Measurements from ENCODE around the gene NLRC5.
A peak's percentile ranks its signal among the peaks of the same experiment; 100 is the strongest.

NLRC5 gene

DNA sequence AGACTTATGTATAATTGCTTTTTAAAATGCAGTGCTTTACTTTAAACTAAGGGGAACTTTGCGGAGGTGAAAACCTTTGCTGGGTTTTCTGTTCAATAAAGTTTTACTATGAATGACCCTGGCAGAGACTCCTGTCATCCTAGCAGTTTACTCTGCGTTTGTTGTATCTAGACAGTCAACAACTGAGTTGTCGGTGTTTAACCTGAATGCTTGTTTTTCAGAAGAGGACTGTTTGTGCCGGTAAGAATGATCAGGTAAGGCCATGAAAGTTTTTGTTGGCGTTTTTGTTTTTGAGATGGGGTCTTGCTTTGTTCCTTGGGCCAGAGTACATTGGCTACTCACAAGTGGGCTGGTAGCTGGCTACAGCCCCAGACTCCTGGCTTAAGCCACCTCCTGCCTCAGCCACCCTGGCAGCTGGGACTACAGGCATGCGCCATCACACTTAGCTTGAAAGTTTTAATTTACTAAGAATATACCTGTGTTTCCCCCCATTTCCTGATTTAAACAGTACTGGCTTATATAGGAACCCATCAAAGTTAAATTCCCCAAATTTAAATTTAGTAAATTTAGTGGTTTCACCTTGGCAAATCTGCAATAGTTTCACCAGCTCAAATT is 45.5 kb upstream of the NLRC5 start:
- Histone ChIP-seq H3K79me2 (peaks cover under 1% of the 10 kb centered on the region), H3K9ac (no peak overlapping the region), H3K27ac (no peak overlapping the region), H3K4me1 (peaks cover 11% of the 10 kb centered on the region), H3K4me3 (ENCODE audit: low read depth, low read length) (no peak overlapping the region), H3K36me3 (ENCODE audit: control insufficient read depth, insufficient read depth, low read length) (no peaks in the 10 kb centered on the region), H3K27me3 (ENCODE audit: control insufficient read depth, insufficient read depth, low read length) (no peaks in the 10 kb centered on the region), H3K9me3 (ENCODE audit: control insufficient read depth, low read length) (no peaks in the 10 kb centered on the region), H3K4me2 (ENCODE audit: low read length) (no peak overlapping the region), H2AFZ (no peak overlapping the region)
- TF ChIP-seq, protein P1, sequence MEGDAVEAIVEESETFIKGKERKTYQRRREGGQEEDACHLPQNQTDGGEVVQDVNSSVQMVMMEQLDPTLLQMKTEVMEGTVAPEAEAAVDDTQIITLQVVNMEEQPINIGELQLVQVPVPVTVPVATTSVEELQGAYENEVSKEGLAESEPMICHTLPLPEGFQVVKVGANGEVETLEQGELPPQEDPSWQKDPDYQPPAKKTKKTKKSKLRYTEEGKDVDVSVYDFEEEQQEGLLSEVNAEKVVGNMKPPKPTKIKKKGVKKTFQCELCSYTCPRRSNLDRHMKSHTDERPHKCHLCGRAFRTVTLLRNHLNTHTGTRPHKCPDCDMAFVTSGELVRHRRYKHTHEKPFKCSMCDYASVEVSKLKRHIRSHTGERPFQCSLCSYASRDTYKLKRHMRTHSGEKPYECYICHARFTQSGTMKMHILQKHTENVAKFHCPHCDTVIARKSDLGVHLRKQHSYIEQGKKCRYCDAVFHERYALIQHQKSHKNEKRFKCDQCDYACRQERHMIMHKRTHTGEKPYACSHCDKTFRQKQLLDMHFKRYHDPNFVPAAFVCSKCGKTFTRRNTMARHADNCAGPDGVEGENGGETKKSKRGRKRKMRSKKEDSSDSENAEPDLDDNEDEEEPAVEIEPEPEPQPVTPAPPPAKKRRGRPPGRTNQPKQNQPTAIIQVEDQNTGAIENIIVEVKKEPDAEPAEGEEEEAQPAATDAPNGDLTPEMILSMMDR (IDR thresholded peaks at IDR 0.05): no peak

DNA sequence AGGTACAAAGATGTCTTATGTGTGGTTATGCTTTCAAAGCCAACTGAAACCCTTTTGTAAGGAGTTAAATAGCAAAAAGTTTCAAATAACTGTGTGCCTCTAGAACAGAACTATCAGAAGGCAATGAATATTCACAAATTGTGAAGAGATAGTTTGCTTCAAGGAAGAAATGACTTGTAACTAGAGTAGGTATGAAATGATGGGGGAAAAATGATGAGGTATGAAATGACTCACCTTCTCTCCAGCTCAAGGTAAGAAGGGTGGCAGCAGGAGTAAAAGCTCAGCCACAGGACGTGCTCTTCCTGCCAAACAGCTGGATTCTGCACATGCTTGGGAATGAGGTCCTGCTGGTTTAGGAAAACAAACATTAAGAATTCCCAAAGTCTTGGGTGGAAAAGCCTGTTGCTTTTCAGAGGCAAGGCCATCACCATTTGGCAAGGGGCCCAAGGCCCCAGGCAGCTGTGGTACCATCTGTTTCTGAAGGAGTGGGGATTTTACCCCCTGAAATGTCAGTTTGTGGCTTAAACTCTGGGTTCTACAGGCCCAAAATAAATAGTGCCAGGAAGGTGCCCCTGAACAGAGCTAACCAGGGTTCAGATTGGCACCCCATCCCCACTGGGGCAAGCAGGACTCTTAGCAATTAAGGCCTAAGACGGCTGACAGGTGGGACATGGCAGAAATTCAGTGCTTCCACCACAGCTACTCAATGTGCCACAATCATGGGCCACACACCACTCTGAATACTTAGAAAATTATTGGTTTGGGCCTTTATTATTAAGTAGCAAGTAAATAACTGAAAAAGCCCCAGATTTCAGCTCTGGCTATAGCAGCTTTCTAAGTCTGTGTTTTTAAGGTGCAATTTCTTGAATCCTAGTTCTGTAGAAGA is 44.2 kb upstream of the NLRC5 start:
- H3K4me2 ChIP-seq (ENCODE audit: low read length): no peak overlapping the region
- H3K27ac ChIP-seq: peak overlapping the region; percentile 9
- H3K79me2 ChIP-seq: no peaks in the 10 kb centered on the region
- no peak overlapping the region for H3K9ac ChIP-seq
- TF ChIP-seq, protein P1 (IDR thresholded peaks at IDR 0.05): no peak
- H2AFZ ChIP-seq: no peak overlapping the region
- H3K36me3 ChIP-seq (ENCODE audit: control insufficient read depth, insufficient read depth, low read length): no peaks in the 10 kb centered on the region
- H3K4me1 ChIP-seq: peaks cover 11% of the 10 kb centered on the region
- H3K27me3 ChIP-seq (ENCODE audit: control insufficient read depth, insufficient read depth, low read length): no peaks in the 10 kb centered on the region
- H3K4me3 ChIP-seq (ENCODE audit: low read depth, low read length): no peak overlapping the region
- no peaks in the 10 kb centered on the region for H3K9me3 ChIP-seq (ENCODE audit: control insufficient read depth, low read length)

DNA sequence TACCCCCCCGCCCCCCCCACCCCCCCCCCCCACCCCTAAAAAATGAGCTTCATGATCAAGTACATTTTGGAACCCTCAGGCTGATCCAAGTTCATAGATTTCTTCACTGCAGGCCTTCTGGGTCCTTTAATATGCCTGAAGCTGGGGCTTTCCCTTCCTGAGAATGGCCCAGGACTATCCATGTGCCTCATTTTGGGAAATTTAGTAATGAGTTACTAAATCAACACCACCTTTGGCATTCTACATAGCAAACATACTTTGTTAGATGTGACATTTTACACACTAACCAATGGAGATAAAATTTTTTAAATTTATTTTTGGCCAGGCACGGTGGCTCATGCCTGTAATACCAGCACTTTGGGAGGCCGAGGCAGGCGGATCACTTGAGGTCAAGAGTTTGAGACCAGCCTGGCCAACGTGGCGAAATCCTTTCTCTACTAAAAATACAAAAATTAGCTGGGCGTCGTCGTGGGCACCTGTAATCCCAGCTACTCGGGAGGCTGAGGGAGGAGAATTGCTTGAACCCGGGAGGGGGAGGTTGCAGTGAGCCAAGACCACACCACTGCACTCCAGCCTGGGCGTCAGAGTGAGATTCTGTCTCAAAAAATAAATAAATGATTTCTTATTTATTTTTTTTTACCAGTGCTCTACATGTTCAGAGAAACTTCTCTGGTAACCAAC is 43.4 kb upstream of the NLRC5 start:
- no peaks in the 10 kb centered on the region for H3K79me2 ChIP-seq
- no peaks in the 10 kb centered on the region for H3K9me3 ChIP-seq (ENCODE audit: control insufficient read depth, low read length)
- H3K4me1 ChIP-seq: peaks cover 11% of the 10 kb centered on the region
- H3K4me3 ChIP-seq (ENCODE audit: low read depth, low read length): no peak overlapping the region
- H3K27me3 ChIP-seq (ENCODE audit: control insufficient read depth, insufficient read depth, low read length): no peaks in the 10 kb centered on the region
- no peak overlapping the region for H2AFZ ChIP-seq
- H3K4me2 ChIP-seq (ENCODE audit: low read length): no peak overlapping the region
- no peak overlapping the region for H3K27ac ChIP-seq
- no peak overlapping the region for H3K9ac ChIP-seq
- TF ChIP-seq, protein P1 (IDR thresholded peaks at IDR 0.05): no peak
- H3K36me3 ChIP-seq (ENCODE audit: control insufficient read depth, insufficient read depth, low read length): no peaks in the 10 kb centered on the region

DNA sequence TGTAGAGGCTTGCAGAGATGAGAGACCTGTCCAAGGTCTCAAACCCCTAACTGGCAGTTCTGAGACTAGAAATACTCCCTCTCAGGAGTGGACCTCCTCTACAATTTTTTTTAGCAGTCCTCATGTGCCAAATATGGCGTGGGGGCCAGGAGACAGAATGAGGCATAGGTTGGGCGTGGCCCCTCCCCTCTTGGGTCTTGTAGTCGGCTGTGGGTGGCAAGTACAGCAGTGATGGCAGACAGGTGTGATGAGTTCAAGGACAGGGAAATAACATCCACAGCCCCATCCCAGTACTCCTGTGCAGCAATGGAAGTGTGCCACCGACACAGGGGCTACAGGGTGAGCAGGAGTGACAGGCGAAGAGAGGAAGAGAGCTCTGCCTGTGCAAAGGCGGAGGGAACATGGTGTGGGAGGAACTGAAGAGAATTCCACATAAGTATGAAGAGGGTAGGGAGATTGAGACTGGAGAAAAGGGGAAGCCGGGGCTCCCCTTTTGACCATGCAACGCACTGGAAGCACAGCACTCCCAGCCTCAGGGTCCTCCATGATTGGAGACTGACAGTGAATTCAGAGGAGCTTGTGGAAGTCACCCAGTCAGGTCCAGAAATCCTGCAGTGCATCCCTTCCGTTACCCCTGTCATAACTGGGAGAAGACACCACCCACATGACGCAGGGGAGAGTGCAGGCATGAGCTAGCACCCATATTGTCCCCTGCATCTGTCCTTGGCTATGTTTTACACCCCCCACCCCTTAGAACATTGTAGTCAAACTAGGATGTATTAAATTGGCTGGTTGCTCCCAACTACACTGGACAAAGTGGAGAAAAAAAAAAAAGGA is 42.4 kb upstream of the NLRC5 start:
- Histone ChIP-seq H3K4me1 (peaks cover 11% of the 10 kb centered on the region), H2AFZ (no peak overlapping the region), H3K9ac (no peak overlapping the region), H3K27ac (no peak overlapping the region), H3K4me2 (ENCODE audit: low read length) (no peak overlapping the region), H3K36me3 (ENCODE audit: control insufficient read depth, insufficient read depth, low read length) (no peaks in the 10 kb centered on the region), H3K79me2 (no peaks in the 10 kb centered on the region), H3K4me3 (ENCODE audit: low read depth, low read length) (no peak overlapping the region), H3K9me3 (ENCODE audit: control insufficient read depth, low read length) (no peaks in the 10 kb centered on the region), H3K27me3 (ENCODE audit: control insufficient read depth, insufficient read depth, low read length) (no peaks in the 10 kb centered on the region)
- TF ChIP-seq, protein P1 (IDR thresholded peaks at IDR 0.05): no peak
